Stimulated activated CD4-positive, alpha-beta T cell treated with anti-CD3 and anti-CD28 coated beads, TNF-alpha, amount 100 ng/mL, for 48 hours (primary cell): ENCODE data around the gene RRP15.

Experiments used
- DNase-seq, 3 donors: peaks; one replicate each; pipeline ENCODE4 v3.0.0-alpha.2; 2020; ENCODE audit warnings: low read depth in 3 of 3

RRP15 gene

GRCh38 chr1:218284917-218285635 lies at the start of gene RRP15:
Gene RRP15, plus strand, starts transcription at chr1:218285293. Its CDS starts 24 bp downstream, at chr1:218285317.
- peak; percentile 77 to 86 (median 82) for DNase-seq

GRCh38 chr1:218242171-218242570 lies 42.9 kb upstream of the RRP15 start:
- DNase-seq, result no peak

- DNase-seq, result no peak
Measured at GRCh38 chr1:218247339-218247738, 37.8 kb upstream of the RRP15 start.

- no peak for DNase-seq
Measured at GRCh38 chr1:218249338-218250140, 35.6 kb upstream of the RRP15 start.

- no peak for DNase-seq
Measured at GRCh38 chr1:218250492-218250891, 34.6 kb upstream of the RRP15 start.

- DNase-seq, result no peak
Measured at GRCh38 chr1:218254296-218254946, 30.7 kb upstream of the RRP15 start.

- no peak for DNase-seq
Measured at GRCh38 chr1:218255090-218255489, 30.0 kb upstream of the RRP15 start.

GRCh38 chr1:218257371-218257770 lies 27.7 kb upstream of the RRP15 start:
- no peak for DNase-seq

GRCh38 chr1:218257971-218258370 lies 27.1 kb upstream of the RRP15 start:
- DNase-seq, result no peak

GRCh38 chr1:218259339-218259738 lies 25.8 kb upstream of the RRP15 start:
- no peak for DNase-seq

- no peak for DNase-seq
Measured at GRCh38 chr1:218259800-218260199, 25.3 kb upstream of the RRP15 start.

GRCh38 chr1:218262259-218262658 lies 22.8 kb upstream of the RRP15 start:
- no peak for DNase-seq

GRCh38 chr1:218266356-218266755 lies 18.7 kb upstream of the RRP15 start:
- DNase-seq, result no peak

- no peak for DNase-seq
Measured at GRCh38 chr1:218272366-218272765, 12.7 kb upstream of the RRP15 start.

GRCh38 chr1:218273762-218274479 lies 11.2 kb upstream of the RRP15 start:
- no peak for DNase-seq

GRCh38 chr1:218274511-218274910 lies 10.6 kb upstream of the RRP15 start:
- DNase-seq, result no peak

GRCh38 chr1:218275823-218276222 lies 9.3 kb upstream of the RRP15 start:
- DNase-seq, result no peak

GRCh38 chr1:218281285-218281684 lies 3.8 kb upstream of the RRP15 start:
- no peak for DNase-seq

GRCh38 chr1:218284377-218284916 lies 646 bp upstream of the RRP15 start:
- DNase-seq, result peak in 1 of 3 donors; percentile 18

- DNase-seq, result no peak
Measured at GRCh38 chr1:218292515-218292914, 7.4 kb downstream of the RRP15 start.

GRCh38 chr1:218294546-218294945 lies 9.5 kb downstream of the RRP15 start:
- DNase-seq, result no peak

GRCh38 chr1:218296162-218296561 lies 11.1 kb downstream of the RRP15 start:
- DNase-seq, result no peak
